Raji (cell line): ENCODE measurements around the gene TMEM37.

Experiments
- POLR2A ChIP-seq: IDR thresholded peaks from 2 replicates; pipeline ENCODE4 v1.6.1; 2011; ENCODE audit warnings: low read depth, low read length, control low read depth; ENCODE audit not compliant: insufficient read depth

TMEM37 gene

GRCh38 chr2:119483896-119484718 lies 52.5 kb downstream of the TMEM37 start:
- no peak for TF ChIP-seq POLR2A

DNA sequence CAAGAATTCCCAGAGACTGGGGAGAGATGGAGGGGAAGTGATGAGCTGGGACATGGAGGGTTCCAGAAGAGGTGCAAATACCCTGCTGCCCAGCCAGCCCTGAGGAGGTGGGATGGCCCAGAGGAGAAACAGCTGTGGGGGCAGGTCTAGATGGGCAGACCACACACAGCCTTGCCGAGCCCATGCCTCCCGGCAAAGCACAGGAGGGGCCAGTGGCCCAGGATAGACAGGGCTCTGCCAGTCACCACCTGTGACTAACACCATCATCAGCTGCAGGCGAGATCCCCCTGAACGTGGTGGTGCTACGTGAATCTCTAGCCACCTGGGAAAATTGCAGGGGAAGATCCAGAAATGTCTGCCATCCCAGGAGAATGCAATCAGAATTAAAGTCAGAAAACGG lies 53.2 kb downstream of the TMEM37 start:
- TF ChIP-seq POLR2A, result no peak

DNA sequence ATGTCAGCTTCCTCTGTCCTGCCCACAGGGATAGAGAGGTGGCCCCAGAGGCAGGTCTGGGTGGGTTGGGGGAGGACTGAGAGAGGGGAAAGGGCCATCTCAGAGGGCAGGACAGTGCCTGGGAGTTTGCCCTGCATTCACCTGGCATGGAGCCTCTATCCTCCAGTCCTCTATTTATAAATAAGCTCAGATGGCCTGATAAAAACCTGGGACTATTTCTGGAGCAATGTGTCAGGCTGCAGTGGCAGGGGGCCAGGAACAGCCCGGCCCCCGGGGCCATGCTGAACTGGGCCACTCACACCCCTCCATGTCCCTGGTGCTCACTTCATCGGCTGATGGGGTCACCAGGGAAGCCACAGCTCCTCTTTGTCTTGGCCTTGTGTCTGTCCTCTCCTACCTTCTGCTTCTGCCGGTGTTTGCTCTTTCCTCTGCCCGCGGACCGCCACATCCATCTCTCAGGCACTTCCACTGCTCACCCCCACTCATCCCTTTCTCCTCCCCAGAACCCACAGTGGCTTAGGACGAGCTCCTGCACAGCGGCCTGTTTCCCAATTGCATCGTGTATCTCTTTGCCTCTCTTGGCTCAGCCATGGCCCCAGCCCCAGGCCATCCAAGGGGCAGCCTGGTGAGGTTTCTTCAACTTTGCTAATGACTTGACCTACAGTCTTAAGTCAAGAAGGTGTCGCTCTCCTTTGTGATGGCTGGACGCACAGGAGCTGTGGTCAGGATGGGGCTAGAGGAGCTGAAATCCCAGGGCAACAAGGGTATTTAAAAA lies 53.9 kb downstream of the TMEM37 start:
- TF ChIP-seq POLR2A, result no peak

DNA sequence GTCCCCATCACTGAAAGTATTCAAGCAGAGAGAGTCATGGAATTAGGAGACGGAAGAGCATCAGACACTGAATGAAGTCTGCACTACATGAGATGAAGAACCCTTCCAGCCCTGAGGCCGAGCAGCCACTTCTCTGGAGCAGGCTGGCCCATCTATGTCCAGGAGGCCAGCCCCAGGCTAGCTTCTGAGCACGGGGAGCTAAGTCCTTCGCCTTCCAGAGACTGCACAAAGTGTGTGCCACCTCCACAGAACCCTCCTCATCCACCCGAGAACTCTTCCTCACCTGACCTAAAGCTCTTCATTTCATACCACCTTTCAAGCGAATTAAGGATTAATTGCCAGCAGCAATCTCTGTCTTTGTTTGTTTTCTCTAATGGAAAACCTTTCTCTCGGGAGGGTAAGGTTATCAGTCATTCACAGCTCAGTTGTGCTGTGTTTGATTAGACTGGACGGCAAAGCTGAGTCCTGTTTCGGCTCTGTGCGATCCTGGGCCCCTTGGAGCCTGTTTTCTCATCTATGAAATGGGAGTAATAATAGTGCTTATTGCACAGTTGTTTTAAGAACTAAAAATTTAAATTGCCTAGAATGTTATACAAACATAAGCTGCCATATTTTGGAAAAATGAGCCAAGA lies 54.7 kb downstream of the TMEM37 start:
- TF ChIP-seq POLR2A, result no peak

DNA sequence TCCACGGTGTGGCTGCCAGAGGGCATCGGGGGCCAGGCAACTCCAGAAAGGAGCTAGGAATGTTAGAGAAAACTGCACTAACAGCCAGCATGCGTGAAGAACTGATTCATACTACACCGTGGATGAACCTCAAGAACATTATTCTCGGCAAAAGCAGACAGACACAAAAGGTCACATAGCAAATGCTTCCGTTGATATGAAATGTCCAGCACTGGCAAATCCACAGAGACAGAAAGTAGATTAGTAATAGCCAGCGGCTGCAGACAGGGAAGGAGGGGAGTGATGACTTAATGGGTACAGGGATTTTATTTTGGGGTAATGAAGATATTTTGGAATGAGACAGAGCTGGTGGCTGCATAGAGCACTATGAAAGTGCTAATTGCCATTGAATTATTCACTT lies 55.2 kb downstream of the TMEM37 start:
- TF ChIP-seq POLR2A, result no peak

GRCh38 chr2:119487434-119488244 lies 56.0 kb downstream of the TMEM37 start:
- no peak for TF ChIP-seq POLR2A
